ENCODE data around the gene ERCC6L2. TPM values are rescaled to one million over a fixed set of nuclear protein-coding genes. Genes with fewer than 3 reads are reported as not detected.

The ERCC6L2 gene
- 10 to 100 TPM in 11 of 12 donors, not detected in 1; 23.5 to 40.1 (median 31.2) TPM for polyA plus RNA-seq (ENCODE audit: insufficient read length in 12 of 12)
- long read RNA-seq, donor 1, partial matches to known transcripts: 0 of 2 reads
- long read RNA-seq, donor 1, other reads (novel, unspliced or antisense): 0 of 2 reads
- long read RNA-seq, donor 2, partial matches to known transcripts: 0 of 2 reads
- long read RNA-seq, donor 2, other reads (novel, unspliced or antisense): 0 of 2 reads
- long read RNA-seq, donor 3: 0 reads
- long read RNA-seq, donor 4: 0 reads
- long read RNA-seq, donor 5: 0 reads
- long read RNA-seq, donor 6, partial matches to known transcripts: 0 of 1 reads
- long read RNA-seq, donor 6, other reads (novel, unspliced or antisense): 0 of 1 reads
- long read RNA-seq, donor 7: 0 reads
- long read RNA-seq, donor 8, partial matches to known transcripts: 0 of 1 reads
- long read RNA-seq, donor 8, other reads (novel, unspliced or antisense): 0 of 1 reads
- long read RNA-seq, donor 9: 0 reads
- long read RNA-seq, donor 10, partial matches to known transcripts: 8 of 9 reads
- long read RNA-seq, donor 10, other reads (novel, unspliced or antisense): 0 of 9 reads
- long read RNA-seq, donor 11, partial matches to known transcripts: 0 of 1 reads
- long read RNA-seq, donor 11, other reads (novel, unspliced or antisense): 0 of 1 reads

- peak; percentile 99 for DNase-seq
Observed at GRCh38 chr9:95875305-95876137, at the start of gene ERCC6L2. TSS of gene ERCC6L2 (plus strand) at chr9:95875691. CDS start at chr9:95876039, 348 bp downstream.

- DNase-seq: no peak
Observed at GRCh38 chr9:95826183-95826838, 49.2 kb upstream of the ERCC6L2 start.

- DNase-seq: no peak
Observed at GRCh38 chr9:95830768-95831167, 44.7 kb upstream of the ERCC6L2 start.

GRCh38 chr9:95831810-95832209 is 43.7 kb upstream of the ERCC6L2 start:
- no peak for DNase-seq

GRCh38 chr9:95833546-95834178 is 41.8 kb upstream of the ERCC6L2 start:
- DNase-seq: no peak

- no peak for DNase-seq
Observed at GRCh38 chr9:95834281-95834907, 41.1 kb upstream of the ERCC6L2 start.

- no peak for DNase-seq
Observed at GRCh38 chr9:95835393-95835792, 40.1 kb upstream of the ERCC6L2 start.

GRCh38 chr9:95836072-95836471 is 39.4 kb upstream of the ERCC6L2 start:
- no peak for DNase-seq

- no peak for DNase-seq
Observed at GRCh38 chr9:95839012-95839411, 36.5 kb upstream of the ERCC6L2 start.

GRCh38 chr9:95840074-95840473 is 35.4 kb upstream of the ERCC6L2 start:
- no peak for DNase-seq

GRCh38 chr9:95841377-95841776 is 34.1 kb upstream of the ERCC6L2 start:
- no peak for DNase-seq

GRCh38 chr9:95845751-95846150 is 29.7 kb upstream of the ERCC6L2 start:
- no peak for DNase-seq

GRCh38 chr9:95848764-95849163 is 26.7 kb upstream of the ERCC6L2 start:
- no peak for DNase-seq

GRCh38 chr9:95852059-95853032 is 23.1 kb upstream of the ERCC6L2 start:
- no peak for DNase-seq

GRCh38 chr9:95854386-95855020 is 21.0 kb upstream of the ERCC6L2 start:
- DNase-seq: no peak

GRCh38 chr9:95855961-95856360 is 19.5 kb upstream of the ERCC6L2 start:
- no peak for DNase-seq

GRCh38 chr9:95857124-95857523 is 18.4 kb upstream of the ERCC6L2 start:
- DNase-seq: peak; percentile 44

- no peak for DNase-seq
Observed at GRCh38 chr9:95857896-95858295, 17.6 kb upstream of the ERCC6L2 start.

- no peak for DNase-seq
Observed at GRCh38 chr9:95862343-95862742, 13.1 kb upstream of the ERCC6L2 start.

Measured in muscle of arm (tissue), 14 donors.